Thyroid gland (tissue), 4 donors: ENCODE data around the gene HIC1.

Experiments
- POLR2A ChIP-seq, 2 donors: fragments of 450-650 bp; IDR thresholded peaks; one replicate each; pipeline ENCODE4 v1.6.1; 2017; ENCODE audit warnings: antibody characterized with exemption in 2 of 2, mild to moderate bottlenecking in 2 of 2, moderate library complexity in 1 of 2
- TF ChIP-seq, protein P1 (sequence below), 6 experiments: fragments of 200-600 bp in 3 of 6; fragments of 450-650 bp in 3 of 6; sonication (generic) in 3 of 6; IDR thresholded peaks; one replicate each; pipeline ENCODE4 v1.5.1; 2016 to 2019; ENCODE audit warnings: antibody characterized with exemption in 6 of 6, mild to moderate bottlenecking in 2 of 6, inconsistent platforms in 1 of 6, moderate library complexity in 1 of 6

GRCh38 chr17:2054262-2054511, 716 bp upstream of the HIC1 start:
- no peak for TF ChIP-seq POLR2A (IDR thresholded peaks at IDR 0.05)
- TF ChIP-seq, protein P1, sequence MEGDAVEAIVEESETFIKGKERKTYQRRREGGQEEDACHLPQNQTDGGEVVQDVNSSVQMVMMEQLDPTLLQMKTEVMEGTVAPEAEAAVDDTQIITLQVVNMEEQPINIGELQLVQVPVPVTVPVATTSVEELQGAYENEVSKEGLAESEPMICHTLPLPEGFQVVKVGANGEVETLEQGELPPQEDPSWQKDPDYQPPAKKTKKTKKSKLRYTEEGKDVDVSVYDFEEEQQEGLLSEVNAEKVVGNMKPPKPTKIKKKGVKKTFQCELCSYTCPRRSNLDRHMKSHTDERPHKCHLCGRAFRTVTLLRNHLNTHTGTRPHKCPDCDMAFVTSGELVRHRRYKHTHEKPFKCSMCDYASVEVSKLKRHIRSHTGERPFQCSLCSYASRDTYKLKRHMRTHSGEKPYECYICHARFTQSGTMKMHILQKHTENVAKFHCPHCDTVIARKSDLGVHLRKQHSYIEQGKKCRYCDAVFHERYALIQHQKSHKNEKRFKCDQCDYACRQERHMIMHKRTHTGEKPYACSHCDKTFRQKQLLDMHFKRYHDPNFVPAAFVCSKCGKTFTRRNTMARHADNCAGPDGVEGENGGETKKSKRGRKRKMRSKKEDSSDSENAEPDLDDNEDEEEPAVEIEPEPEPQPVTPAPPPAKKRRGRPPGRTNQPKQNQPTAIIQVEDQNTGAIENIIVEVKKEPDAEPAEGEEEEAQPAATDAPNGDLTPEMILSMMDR (IDR thresholded peaks at IDR 0.05), result no peak
